Activated CD4-positive, alpha-beta memory T cell treated with anti-CD3 and anti-CD28 coated beads for 36 hours (primary cell): ENCODE data around the gene GRM2. TPM values are rescaled to one million over a fixed set of nuclear protein-coding genes. Genes with fewer than 3 reads are reported as not detected.

ENCODE experiments used
- CTCF ChIA-PET: fragments of 350-600 bp; sonication (Branson Sonifier 250); formaldehyde crosslinking; loops from one replicate; lab custom pipeline; 2021; ENCODE audit warnings: antibody characterized with exemption, inconsistent platforms; lab: Charles Lee
- POLR2A ChIA-PET: fragments of 350-600 bp; sonication (Branson Sonifier 250); formaldehyde crosslinking; loops from one replicate; lab custom pipeline; 2021; ENCODE audit warnings: antibody characterized with exemption; lab: Charles Lee
- DNase-seq: peaks from one replicate; pipeline ENCODE4 v3.0.0-alpha.2; 2020
- H3K27ac Mint-ChIP-seq: one replicate; pipeline ENCODE4 v1.8.0; 2021; ENCODE audit warnings: mixed read lengths
- H3K27me3 Mint-ChIP-seq: one replicate; pipeline ENCODE4 v1.8.0; 2021; ENCODE audit warnings: mixed read lengths
- H3K36me3 Mint-ChIP-seq: one replicate; pipeline ENCODE4 v1.8.0; 2021; ENCODE audit warnings: mixed read lengths
- H3K4me1 Mint-ChIP-seq: one replicate; pipeline ENCODE4 v1.8.0; 2021; ENCODE audit warnings: low read depth, mixed read lengths
- H3K4me3 Mint-ChIP-seq: one replicate; pipeline ENCODE4 v1.8.0; 2021; ENCODE audit warnings: mild to moderate bottlenecking, mixed read lengths
- H3K9me3 Mint-ChIP-seq: one replicate; pipeline ENCODE4 v1.8.0; 2021; ENCODE audit warnings: mixed read lengths
- intact Hi-C: fragments of 100-400 bp; cut with micrococcal nuclease; formaldehyde crosslinking; loops from one replicate; pipeline ENCODE4 v1.15.1; 2023
- total RNA-seq, 2 experiments: library from RNA; stranded (reverse); gene quantifications; one replicate each; pipeline ENCODE4 v1.2.3, GENCODE V29; 2021

The GRM2 gene
- total RNA-seq, 2 experiments from 2014 or later = 0.22 to 0.29 TPM

DNA sequence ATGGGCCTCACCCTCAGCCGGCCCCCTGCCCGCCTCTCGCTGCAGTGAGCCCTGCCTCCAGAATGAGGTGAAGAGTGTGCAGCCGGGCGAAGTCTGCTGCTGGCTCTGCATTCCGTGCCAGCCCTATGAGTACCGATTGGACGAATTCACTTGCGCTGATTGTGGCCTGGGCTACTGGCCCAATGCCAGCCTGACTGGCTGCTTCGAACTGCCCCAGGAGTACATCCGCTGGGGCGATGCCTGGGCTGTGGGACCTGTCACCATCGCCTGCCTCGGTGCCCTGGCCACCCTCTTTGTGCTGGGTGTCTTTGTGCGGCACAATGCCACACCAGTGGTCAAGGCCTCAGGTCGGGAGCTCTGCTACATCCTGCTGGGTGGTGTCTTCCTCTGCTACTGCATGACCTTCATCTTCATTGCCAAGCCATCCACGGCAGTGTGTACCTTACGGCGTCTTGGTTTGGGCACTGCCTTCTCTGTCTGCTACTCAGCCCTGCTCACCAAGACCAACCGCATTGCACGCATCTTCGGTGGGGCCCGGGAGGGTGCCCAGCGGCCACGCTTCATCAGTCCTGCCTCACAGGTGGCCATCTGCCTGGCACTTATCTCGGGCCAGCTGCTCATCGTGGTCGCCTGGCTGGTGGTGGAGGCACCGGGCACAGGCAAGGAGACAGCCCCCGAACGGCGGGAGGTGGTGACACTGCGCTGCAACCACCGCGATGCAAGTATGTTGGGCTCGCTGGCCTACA lies 8.5 kb downstream of the GRM2 start:
- Mint-ChIP-seq H3K27me3 (no peaks in the 10 kb centered on the region), H3K9me3 (no peaks in the 10 kb centered on the region), H3K27ac (no peak overlapping the region), H3K4me3 (no peak overlapping the region), H3K36me3 (no peaks in the 10 kb centered on the region), H3K4me1 (peaks cover 13% of the 10 kb centered on the region)
- ChIA-PET POLR2A (no interaction called here), CTCF (interaction anchor here (5.6 kb wide), 1 partner anchor 82 kb away, joined by 88 read pairs; no protein-coding TSS in a partner anchor)
- no peak for DNase-seq
- intact Hi-C loops = no loop called here

GRCh38 chr3:51715977-51716294 lies 9.1 kb downstream of the GRM2 start:
- Mint-ChIP-seq H3K9me3 (no peaks in the 10 kb centered on the region), H3K4me1 (peaks cover 14% of the 10 kb centered on the region), H3K27me3 (no peaks in the 10 kb centered on the region), H3K27ac (no peak overlapping the region), H3K4me3 (no peak overlapping the region), H3K36me3 (no peaks in the 10 kb centered on the region)
- ChIA-PET POLR2A (no interaction called here), CTCF (interaction anchor here (0.8 to 5.6 kb wide), 4 partner anchors 14 to 214 kb away, joined by 3 to 88 read pairs (median 3); no protein-coding TSS in a partner anchor)
- DNase-seq = no peak
- intact Hi-C loops = no loop called here

GRCh38 chr3:51716805-51717204 lies 9.9 kb downstream of the GRM2 start:
- Mint-ChIP-seq H3K36me3 (no peaks in the 10 kb centered on the region), H3K27me3 (no peaks in the 10 kb centered on the region), H3K4me3 (no peak overlapping the region), H3K4me1 (peaks cover 18% of the 10 kb centered on the region), H3K9me3 (no peaks in the 10 kb centered on the region), H3K27ac (no peak overlapping the region)
- CTCF ChIA-PET = interaction anchor here (0.8 to 5.6 kb wide), 4 partner anchors 13 to 215 kb away, joined by 3 to 88 read pairs (median 3); no protein-coding TSS in a partner anchor
- POLR2A ChIA-PET = interaction anchor here (1.0 kb wide), 1 partner anchor 9 kb away, joined by 3 read pairs; no protein-coding TSS in a partner anchor
- intact Hi-C loops = no loop called here
- DNase-seq = no peak

GRCh38 chr3:51717446-51717845 lies 10.6 kb downstream of the GRM2 start:
- Mint-ChIP-seq H3K27ac (no peak overlapping the region), H3K9me3 (no peaks in the 10 kb centered on the region), H3K4me1 (peaks cover 22% of the 10 kb centered on the region), H3K36me3 (no peaks in the 10 kb centered on the region), H3K27me3 (no peaks in the 10 kb centered on the region), H3K4me3 (no peak overlapping the region)
- ChIA-PET POLR2A (interaction anchor here (1.0 kb wide), 1 partner anchor 9 kb away, joined by 3 read pairs; no protein-coding TSS in a partner anchor), CTCF (interaction anchor here (1.2 to 5.6 kb wide), 3 partner anchors 17 to 216 kb away, joined by 3 to 88 read pairs (median 14); no protein-coding TSS in a partner anchor)
- no peak for DNase-seq
- intact Hi-C loops = no loop called here

DNA sequence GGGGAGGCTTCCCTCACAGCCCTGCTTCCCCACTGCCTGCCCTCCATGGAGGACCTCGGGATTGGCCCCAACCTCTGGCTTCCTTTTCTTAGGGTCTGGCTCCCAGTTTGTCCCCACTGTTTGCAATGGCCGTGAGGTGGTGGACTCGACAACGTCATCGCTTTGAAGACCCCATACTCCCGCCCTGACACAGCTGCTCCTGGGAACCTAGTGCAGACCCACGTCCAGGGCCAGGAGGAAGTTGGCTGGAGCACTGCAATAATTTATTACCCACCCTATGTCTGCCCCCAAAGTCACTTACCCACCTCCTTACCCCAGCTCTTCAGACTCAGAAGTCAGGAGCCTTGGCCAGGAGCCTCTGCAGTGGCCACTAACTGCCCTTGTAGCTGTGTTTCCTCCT lies 11.1 kb downstream of the GRM2 start:
- CTCF ChIA-PET = interaction anchor here (3.6 to 5.6 kb wide), 2 partner anchors 17 to 80 kb away, joined by 14 to 88 read pairs; no protein-coding TSS in a partner anchor
- H3K9me3 Mint-ChIP-seq = no peaks in the 10 kb centered on the region
- POLR2A ChIA-PET = no interaction called here
- H3K4me1 Mint-ChIP-seq = peaks cover 22% of the 10 kb centered on the region
- no peaks in the 10 kb centered on the region for H3K36me3 Mint-ChIP-seq
- intact Hi-C loops = no loop called here
- DNase-seq = no peak
- no peak overlapping the region for H3K27ac Mint-ChIP-seq
- H3K4me3 Mint-ChIP-seq = no peak overlapping the region
- H3K27me3 Mint-ChIP-seq = no peaks in the 10 kb centered on the region

GRCh38 chr3:51718547-51719409 lies 11.9 kb downstream of the GRM2 start:
- intact Hi-C loops = loop anchor here (1.0 kb wide), 1 partner anchor 82 kb away; no protein-coding TSS in a partner anchor
- Mint-ChIP-seq H3K4me3 (no peak overlapping the region), H3K27ac (no peak overlapping the region), H3K4me1 (peaks cover 22% of the 10 kb centered on the region), H3K27me3 (no peaks in the 10 kb centered on the region), H3K9me3 (no peaks in the 10 kb centered on the region), H3K36me3 (no peaks in the 10 kb centered on the region)
- POLR2A ChIA-PET = interaction anchor here (0.6 kb wide), 2 partner anchors 208 to 219 kb away, joined by 3 read pairs; partner anchors contain the start of gene DCAF1
- CTCF ChIA-PET = interaction anchor here (0.6 to 5.6 kb wide), 26 partner anchors 8 to 921 kb away, joined by 3 to 88 read pairs (median 4); partner anchors contain the start of gene RRP9
- peak; percentile 83 for DNase-seq

DNA sequence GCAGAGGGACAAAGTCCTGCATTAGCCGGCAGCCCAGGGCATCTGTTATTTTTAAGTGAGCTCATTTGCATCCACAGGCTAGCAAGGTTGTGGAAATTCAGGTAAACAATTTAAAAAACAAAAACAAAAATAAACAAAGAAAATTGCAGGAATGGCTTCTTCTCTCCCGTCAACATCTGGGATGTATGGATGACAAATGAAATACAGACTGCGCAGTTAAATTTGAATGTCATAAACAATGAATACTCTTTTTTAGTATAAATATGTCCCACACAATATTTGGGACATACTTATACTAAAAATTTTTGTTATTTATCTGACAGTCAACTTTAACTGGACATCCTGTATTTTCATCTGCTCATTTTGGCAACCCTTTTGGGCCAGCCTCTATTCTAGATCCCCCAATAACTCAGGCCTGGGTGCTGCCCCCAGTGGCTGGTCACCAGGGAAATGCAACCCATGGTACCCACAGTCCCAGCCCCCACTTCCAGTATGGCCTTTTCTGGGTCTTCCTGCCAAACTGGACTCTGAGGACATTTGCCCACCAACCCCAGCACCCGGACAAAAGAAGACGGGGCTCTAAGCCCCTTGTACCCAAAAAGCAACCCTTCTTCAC lies 12.7 kb downstream of the GRM2 start:
- H3K27ac Mint-ChIP-seq = no peak overlapping the region
- ChIA-PET CTCF (interaction anchor here (0.7 to 5.6 kb wide), 25 partner anchors 9 to 329 kb away, joined by 3 to 88 read pairs (median 4); partner anchors contain the start of gene RRP9), POLR2A (interaction anchor here (0.6 kb wide), 2 partner anchors 209 to 220 kb away, joined by 3 read pairs; partner anchors contain the start of gene DCAF1)
- no peaks in the 10 kb centered on the region for H3K9me3 Mint-ChIP-seq
- intact Hi-C loops = loop anchor here (1.0 kb wide), 1 partner anchor 81 kb away; no protein-coding TSS in a partner anchor
- peaks cover 22% of the 10 kb centered on the region for H3K4me1 Mint-ChIP-seq
- no peaks in the 10 kb centered on the region for H3K36me3 Mint-ChIP-seq
- no peaks in the 10 kb centered on the region for H3K27me3 Mint-ChIP-seq
- H3K4me3 Mint-ChIP-seq = no peak overlapping the region
- DNase-seq = no peak

- H3K27me3 Mint-ChIP-seq = no peaks in the 10 kb centered on the region
- POLR2A ChIA-PET = no interaction called here
- H3K4me1 Mint-ChIP-seq = peaks cover 22% of the 10 kb centered on the region
- H3K4me3 Mint-ChIP-seq = no peak overlapping the region
- H3K36me3 Mint-ChIP-seq = no peaks in the 10 kb centered on the region
- H3K27ac Mint-ChIP-seq = no peak overlapping the region
- no peak for DNase-seq
- CTCF ChIA-PET = interaction anchor here (0.7 to 5.6 kb wide), 7 partner anchors 9 to 90 kb away, joined by 3 to 88 read pairs (median 4); no protein-coding TSS in a partner anchor
- H3K9me3 Mint-ChIP-seq = no peaks in the 10 kb centered on the region
- intact Hi-C loops = no loop called here
Measured at GRCh38 chr3:51720292-51721061, 13.6 kb downstream of the GRM2 start.

DNA sequence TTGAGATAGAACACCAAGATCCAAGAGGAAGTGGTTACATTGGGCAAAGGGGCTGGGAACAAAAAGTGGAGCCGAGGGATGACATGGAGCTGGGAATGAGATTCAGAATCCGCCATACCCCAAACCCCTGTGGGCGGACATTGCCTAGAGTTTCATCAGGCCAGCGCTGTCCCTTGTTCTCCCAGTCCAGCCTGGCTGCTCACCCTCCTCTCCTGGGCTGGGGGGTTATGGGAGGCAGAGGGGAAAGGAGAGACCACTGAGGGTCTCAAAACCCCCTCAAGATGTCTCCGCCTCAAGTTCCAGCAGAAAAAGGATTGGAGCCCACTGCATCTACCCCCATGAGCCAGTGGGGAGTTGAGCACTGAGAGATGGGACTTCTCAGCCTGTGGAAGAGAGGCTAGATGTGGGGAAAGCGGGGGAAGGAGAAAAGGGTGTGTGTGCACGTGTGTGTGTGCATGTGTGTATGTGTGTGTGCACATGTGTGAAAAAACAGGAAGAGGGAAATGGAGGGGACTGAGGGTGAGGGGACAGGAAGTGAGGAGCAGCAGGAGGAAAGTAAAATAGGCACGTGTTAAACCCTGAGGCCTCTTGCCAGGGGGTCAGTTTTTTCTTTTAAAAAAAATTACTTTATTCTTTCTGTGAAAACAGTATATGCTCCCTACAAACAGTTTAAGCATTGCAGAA lies 14.3 kb downstream of the GRM2 start:
- ChIA-PET CTCF (interaction anchor here (1.2 to 5.6 kb wide), 4 partner anchors 8 to 76 kb away, joined by 3 to 88 read pairs (median 8); no protein-coding TSS in a partner anchor), POLR2A (no interaction called here)
- no peak for DNase-seq
- no peaks in the 10 kb centered on the region for H3K9me3 Mint-ChIP-seq
- no peak overlapping the region for H3K27ac Mint-ChIP-seq
- peaks cover 22% of the 10 kb centered on the region for H3K4me1 Mint-ChIP-seq
- intact Hi-C loops = no loop called here
- no peaks in the 10 kb centered on the region for H3K36me3 Mint-ChIP-seq
- no peaks in the 10 kb centered on the region for H3K27me3 Mint-ChIP-seq
- no peak overlapping the region for H3K4me3 Mint-ChIP-seq

- no peaks in the 10 kb centered on the region for H3K36me3 Mint-ChIP-seq
- H3K4me1 Mint-ChIP-seq = peaks cover 23% of the 10 kb centered on the region
- ChIA-PET POLR2A (no interaction called here), CTCF (no interaction called here)
- no peaks in the 10 kb centered on the region for H3K27me3 Mint-ChIP-seq
- no peaks in the 10 kb centered on the region for H3K9me3 Mint-ChIP-seq
- DNase-seq = peak; percentile 47
- no peak overlapping the region for H3K4me3 Mint-ChIP-seq
- intact Hi-C loops = no loop called here
- H3K27ac Mint-ChIP-seq = no peak overlapping the region
Measured at GRCh38 chr3:51722362-51722761, 15.5 kb downstream of the GRM2 start.
